HG03565 (cell line): ENCODE data around the gene FLNB.

Experiments
- ATAC-seq: cut with Tn5 transposase; IDR thresholded peaks from one replicate; pipeline ENCODE4 v1.9.1; 2021; ENCODE audit warnings: mild to moderate bottlenecking, moderate library complexity; ENCODE audit not compliant: unreplicated experiment

FLNB gene

DNA sequence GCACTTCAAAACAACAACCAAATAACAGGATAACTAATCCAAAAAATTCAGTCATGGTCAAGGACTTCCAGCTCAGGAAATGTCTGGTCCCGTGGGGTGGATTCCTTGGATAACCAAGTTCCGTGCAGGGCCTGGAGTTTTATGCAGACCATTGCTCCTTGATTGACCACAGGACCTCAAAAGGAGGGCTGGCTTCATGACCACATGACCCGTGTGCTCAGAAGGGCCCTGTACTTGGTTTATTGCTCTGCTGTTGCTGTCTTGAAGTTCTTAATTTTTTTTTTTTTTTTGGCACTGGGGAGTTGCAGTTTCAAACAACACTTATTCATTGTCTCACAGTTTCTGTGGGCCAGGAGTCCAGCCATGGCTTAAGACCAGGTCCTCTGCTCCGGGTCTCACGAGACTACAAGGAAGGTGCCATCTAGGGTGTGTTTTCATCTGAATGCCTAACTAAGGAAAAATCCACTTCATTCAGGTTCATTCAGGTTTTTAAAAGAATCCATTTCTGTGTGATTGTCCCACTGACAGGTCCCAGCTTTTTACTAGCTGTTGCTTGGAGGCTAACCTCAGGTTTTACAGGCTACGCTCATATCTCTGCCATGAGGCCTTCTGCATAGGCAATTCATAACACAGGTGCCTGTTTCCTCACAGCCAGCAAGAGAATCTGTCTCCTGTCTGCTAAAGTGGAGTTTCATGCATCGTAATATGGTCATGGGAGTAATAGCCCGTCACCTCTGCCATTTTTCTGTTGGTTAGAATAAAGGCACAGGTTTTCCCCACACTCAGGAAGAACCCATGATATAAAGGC lies 65.3 kb downstream of the FLNB start:
- no peak for ATAC-seq

DNA sequence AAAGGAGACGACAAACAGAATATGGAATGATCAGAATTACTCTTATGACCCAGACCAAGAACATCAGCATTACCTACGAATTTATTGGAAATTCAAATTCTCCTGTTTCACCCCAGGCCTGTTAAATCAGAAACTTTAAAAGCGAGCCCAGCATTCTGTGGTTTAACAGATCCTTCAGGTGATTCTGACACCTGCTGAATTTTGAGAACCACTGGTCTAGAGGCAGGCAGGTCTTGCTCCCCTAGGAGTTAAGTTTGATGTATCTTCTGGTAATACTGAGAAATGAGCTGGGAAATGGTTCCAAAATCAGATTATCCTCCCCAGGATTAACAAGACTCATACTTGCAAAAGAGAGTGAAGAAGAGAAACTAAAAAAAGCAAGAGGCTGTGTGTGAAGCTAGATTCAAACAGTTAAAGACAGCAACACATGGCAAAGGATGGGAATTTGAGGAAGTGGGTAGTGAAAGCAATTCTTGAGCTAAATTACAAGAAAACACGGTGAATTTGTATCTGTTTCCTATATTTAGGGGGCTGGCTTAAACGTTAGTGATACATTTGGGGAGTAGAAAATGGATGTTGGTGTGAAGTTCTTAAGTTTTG lies 66.0 kb downstream of the FLNB start:
- ATAC-seq = no peak

DNA sequence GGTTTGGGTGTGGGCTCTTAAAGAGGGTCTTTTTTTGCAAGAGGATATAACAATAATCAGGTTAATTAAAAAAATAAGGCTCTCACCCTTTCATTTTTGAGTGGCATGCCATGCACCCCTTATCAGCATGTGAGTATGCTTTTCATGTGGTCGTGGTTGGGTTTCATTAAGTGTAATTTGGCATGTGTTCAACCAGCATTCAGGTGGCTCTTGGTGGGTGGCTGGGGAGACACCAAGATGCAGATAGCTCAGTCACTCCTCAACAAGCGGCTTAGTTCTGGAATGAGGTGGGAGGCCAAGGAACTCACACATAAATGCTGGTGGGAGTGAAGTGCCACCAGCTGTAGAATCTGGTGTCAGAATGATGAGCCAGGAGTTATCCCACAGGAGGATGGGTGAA lies 66.8 kb downstream of the FLNB start:
- ATAC-seq = no peak

DNA sequence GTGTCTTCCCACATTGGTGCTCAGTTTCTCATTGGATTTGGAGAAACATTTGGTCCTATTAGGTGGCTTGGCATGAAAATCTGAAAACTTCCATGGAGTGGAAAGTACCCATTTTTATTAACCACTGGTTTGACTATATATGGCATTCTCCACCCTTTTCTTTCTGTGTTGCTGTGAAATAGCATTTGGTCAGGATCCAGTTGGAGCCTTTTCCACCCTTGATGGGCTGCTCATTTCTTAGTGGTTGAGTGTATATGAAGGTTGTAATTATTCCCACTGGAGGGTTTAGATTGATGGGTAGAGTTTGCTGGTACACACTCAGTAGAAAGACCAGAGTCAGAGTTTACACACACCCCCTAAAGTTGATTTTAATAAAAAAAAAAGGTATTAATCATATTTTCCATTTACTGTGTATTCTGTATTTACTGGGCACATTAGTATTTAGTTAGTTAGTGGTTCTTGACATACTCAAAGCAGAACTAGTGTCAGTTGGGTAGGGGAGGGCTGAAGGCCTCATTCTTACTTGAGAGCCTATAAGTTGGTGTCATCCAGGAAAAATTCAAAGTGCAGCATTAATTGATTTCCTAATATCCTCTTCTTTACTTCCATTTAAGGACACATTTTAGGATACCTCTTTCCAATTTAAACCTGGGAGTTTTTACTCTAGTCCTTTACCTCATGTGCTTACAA lies 69.5 kb downstream of the FLNB start:
- ATAC-seq = no peak

DNA sequence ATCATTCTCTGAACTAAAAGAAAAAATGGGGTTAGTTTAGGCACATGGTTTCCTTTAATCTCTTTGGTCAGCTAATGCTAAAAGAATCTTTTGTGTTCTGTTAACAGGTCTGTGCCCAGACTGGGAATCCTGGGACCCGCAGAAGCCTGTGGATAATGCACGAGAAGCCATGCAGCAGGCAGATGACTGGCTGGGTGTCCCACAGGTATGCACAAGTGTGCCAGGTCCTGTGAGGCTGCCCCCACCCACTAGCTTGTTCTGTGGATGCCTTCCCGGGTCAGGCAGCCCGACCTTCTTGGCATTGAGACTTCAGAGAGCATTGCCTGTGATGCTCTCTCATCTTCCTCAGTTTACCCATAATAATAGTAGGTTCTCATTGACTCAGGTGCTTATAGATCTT lies 70.4 kb downstream of the FLNB start:
- ATAC-seq = no peak

DNA sequence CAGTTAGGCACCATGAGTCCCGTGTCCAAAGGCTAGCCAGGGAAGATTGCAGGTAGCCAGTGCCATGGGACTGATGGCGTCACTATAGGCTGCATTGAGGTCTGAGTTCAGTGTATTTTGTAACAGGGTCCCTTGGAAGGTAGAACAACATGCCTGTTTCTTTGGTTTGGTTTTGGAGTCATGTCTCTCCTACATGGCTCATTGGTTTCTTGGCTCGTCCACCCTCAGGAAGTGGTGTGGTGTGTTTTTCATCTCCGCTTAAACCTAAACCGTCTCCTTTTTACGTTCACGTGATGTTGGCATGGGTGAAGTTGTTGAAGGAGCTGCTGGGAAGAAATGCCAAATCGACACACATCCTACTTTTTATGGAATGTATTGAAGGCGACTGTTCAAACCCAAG lies 71.6 kb downstream of the FLNB start:
- no peak for ATAC-seq

DNA sequence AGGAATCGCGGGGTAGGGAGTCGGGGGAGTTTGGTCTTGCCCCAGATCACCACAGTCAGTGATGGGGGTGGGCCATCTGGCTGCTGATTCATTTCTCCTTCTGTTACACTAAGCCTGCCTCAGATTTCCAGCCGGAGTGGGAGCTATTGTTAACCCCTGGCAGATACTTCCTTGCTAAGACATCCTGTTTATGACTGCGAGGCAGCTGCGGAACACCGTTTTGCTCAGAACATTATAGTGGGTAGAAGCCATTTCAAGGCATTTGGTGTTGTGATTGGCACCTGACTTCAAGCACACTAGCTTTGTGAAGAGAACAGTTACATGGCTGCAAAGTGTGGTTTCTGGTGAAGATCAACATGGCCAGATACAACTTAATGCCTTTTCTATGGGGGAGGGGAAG lies 73.8 kb downstream of the FLNB start:
- no peak for ATAC-seq

DNA sequence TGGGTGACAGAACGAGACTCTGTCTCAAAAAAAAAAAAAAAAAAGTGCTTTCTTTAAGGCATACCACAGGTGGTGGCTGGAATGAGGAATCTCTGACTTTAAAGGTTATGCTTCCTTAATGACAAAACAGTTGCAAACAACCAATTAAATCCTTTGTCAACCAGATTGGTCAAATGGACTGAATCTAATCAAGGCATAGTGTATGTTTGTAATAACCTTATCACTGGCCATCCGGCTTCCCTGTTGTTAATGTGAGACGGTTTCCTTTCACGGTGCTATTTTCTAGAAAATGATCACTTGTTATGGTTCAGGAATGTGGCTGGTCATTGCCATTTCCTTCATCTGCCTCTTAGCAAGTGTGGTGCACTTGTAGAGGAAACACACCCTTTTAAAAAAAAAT lies 75.9 kb downstream of the FLNB start:
- no peak for ATAC-seq

DNA sequence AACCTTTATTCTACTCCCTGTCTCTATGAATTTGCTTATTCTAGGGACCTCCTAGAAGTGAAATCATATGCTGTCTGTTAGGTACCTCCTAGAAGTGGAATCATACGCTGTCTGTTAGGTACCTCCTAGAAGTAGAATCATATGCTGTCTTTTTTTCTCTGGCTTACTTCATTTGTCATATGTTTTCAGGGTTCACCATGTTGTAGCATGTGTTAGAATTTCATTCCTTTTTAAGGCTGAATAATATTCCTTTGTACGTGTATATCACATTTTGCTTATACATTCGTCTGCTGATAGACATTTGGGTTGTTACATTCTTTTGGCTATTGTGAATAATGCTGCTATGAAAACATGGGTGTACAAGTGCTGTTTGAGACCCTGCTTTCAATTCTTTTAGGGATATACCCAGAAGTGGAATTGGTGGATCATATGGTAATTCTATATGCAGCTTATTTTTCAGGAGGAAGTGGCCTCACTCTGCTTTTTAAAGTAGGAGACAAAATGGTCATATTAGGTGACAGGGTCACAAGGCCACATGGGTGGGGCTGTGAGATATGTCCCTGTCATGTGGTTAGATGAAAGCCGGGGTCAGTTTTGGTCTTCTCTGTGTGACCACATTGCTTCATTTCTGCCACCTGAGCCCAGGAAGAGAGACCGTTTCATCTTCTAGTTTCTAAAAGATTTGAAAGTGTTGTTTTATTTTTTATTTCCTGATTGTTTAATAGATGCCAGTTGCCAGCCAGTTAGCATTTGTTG lies 76.7 kb downstream of the FLNB start:
- ATAC-seq = peak; percentile 61

DNA sequence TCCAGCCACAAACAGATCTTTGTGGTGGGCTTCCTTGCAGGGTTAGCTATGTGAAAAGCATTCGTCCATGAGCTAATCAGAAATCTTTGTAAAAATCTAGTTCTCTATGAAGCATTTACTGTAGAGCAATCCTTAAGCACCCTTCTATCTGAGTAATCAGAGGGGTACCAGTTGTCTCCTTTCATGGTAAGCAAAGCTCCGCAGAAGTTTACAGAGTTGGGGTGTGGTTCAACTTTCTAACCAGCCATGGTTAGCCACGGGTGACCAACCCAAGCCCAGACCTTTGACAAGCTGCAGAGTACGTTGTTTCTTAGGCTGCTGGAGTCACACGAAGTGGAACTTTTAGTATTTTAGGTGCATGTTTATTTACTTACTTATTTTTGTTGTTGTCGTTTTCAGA lies 77.4 kb downstream of the FLNB start:
- ATAC-seq = peak; percentile 24

DNA sequence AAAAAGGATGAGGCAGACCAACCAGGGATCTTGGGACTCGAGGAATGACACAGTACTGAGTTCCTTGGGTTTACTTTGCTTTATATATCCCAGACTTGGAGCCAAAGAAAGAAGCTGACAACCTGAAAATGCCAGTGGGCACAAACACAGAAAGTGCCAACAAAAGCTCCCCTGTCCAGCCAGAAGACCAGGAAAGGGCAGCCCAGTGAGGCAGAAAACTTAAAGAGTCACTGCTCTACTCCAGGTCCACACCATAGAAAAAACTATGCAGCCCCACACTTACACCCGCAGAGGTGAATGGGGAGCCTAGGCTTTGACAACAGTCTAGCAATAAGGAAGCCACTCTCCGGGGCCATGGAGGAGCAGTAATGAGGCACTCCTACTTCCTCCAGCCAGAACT lies 80.3 kb downstream of the FLNB start:
- no peak for ATAC-seq

DNA sequence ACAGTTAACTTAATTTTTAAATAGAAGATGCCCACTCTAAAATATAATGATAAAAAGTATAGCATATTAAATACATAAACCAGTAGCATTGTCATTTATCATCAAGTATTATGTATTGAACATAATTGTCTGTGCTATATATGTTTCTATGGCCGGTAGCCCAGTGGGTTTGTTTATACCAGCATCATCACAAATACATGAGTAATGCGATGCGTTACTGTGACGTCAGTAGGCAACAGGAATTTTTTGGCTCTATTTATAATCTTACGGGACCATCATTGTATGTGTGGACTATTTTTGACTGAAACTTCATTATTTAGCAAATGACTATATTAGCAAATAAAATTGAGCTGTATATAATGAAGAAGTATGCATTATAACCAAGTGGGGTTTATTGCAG lies 82.1 kb downstream of the FLNB start:
- no peak for ATAC-seq

DNA sequence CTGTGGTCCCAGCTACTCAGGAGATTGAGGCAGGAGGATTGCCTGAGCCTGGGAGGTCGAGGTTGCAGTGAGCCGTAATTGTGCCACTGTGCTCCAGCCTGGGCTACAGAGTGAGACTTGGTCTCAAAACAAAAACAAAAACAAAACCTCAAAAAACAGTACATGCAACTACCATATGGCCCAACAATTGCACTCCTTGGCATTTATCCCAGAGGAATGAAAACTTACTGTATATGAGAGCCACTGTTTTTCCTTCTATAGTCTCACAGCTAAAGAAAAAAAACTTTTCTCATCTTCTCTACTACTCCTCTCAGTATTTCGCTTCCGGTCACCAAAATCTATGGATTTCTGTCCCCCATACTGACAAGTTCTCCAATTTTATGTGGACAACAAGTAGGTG lies 84.3 kb downstream of the FLNB start:
- no peak for ATAC-seq

DNA sequence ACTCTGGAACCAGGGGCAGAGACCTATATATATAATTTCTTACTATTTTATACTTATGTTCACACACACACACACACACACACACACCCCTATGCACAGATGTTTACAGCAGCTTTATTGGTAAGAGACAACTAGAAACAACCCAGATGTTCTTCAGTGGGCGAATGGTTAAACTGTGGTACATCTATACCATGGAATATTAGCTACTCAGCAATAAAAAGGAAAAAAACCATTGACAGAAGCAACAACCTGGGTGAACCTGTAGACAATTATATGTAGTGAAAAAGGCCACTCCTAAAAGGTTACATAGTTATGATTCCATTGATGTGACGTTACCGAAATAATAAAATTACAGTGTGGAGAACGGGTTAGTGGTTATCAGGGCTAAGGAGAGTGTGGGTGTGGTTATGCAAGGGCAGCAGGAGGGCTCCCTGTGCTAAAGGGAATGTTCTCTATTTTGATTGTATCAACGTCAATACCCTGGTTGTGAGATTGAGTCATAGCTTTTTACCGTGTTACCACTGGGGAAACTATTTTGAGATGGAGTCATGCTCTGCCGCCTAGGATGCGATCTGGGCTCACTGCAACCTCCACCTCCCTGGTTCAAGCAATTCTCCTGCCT lies 85.5 kb downstream of the FLNB start:
- ATAC-seq = no peak

DNA sequence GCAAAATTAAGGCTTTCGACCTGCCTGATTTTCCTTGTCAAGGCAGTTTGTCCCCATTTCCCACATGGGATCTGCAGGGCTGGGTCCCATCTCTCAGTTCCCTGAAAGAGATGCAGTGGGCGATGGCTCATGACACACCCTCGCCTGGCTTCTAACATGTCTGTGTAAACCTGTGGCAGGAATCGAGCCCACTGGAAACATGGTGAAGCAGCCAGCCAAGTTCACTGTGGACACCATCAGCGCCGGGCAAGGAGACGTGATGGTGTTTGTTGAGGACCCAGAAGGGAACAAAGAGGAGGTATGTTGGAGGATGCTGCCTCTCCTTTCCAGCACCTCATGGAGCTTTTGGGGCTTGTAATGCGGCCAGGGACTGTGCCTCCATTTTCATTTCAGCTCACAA lies 86.4 kb downstream of the FLNB start:
- ATAC-seq = no peak

DNA sequence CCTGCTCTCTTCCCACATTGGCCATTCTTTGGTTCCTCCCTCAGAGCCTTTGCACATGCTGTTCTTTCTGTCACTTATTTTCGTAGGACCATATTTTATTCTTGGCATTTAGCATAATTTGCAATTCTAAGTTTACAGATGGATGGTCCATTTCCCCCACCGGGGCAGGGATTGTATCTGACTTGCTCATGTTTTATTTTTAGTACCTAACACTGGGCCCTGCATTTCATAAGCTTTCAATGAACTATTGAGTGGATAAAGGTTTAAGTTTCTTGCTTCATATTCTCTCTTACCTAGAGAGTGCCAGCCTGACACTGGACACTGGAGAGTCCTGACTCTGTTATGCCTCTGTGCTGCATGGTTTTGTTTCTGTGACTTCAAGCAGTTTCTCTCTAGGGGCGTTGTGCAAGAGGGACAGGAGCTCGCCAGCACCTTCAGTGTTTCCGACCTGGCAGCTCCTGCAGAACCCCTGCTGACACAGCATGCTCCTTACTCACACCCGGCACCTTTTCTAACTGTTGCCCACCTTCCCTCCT lies 87.4 kb downstream of the FLNB start:
- no peak for ATAC-seq

DNA sequence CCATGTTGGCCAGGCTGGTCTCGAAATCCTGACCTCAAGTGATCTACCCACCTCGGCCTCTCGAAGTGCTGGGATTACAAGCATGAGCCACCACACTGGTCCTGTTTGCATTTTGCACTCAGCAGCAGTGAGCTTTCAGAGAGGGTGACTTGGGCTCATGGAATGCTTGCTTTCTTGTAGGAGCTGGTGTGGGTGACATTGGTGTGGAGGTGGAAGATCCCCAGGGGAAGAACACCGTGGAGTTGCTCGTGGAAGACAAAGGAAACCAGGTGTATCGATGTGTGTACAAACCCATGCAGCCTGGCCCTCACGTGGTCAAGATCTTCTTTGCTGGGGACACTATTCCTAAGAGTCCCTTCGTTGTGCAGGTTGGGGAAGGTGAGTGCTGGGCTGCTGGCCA lies 90.3 kb downstream of the FLNB start:
- ATAC-seq = no peak

DNA sequence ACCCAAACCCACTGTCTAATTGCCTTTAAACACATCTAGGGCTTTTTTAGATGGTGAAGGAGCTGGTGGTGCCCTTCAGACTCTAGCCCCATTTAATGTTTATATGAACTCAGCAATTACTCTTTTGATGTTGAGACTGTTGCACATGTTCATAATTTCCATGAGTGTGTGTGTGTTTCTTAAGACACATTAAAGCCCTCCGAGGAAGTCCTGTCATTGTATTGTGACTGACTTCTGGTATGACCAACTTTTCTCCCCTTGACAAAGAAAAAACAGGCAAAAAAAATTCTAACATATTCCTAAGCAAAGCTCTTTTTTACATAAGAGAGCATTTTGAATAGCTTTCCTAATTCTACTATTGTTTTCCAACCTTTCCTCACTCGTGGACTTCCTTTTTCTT lies 91.6 kb downstream of the FLNB start:
- no peak for ATAC-seq

DNA sequence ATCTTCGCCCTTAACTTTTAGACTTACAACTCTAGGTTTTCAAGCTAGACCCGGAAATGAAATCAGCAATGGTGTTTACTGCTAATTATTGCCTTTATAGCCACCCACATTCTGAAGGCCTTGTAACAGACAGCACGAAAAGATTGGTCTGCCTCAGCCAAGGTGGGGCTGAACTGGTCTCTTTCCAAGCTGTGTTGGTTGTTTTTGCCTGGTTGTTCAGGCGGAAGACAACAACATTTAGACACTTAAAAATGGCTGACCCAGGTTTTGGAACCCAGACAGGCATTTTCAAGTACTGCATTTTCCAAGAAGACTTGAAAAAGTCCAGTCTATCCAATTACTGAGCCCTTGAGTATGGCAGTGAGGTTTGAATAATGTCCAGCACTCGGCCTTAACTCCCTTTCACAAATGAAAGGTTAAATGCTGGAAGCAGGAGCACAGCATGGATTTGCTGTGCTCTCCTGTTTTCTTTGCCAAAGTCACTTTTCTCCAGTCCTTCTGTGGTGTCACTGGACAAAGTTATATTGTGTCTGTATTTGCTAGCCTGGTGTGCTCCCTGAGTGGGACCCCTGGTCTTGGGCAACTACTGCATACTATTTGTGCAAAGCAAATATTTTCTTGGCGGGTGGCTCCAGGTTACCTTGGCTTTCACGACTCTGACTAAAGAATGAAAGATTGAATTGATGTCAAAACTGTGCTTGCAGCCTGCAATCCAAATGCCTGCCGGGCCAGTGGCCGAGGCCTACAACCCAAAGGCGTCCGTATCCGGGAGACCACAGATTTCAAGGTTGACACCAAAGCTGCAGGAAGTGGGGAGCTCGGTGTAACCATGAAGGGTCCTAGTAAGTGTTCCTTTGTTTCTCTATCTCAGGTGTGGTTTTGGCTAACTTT lies 93.5 kb downstream of the FLNB start:
- no peak for ATAC-seq

DNA sequence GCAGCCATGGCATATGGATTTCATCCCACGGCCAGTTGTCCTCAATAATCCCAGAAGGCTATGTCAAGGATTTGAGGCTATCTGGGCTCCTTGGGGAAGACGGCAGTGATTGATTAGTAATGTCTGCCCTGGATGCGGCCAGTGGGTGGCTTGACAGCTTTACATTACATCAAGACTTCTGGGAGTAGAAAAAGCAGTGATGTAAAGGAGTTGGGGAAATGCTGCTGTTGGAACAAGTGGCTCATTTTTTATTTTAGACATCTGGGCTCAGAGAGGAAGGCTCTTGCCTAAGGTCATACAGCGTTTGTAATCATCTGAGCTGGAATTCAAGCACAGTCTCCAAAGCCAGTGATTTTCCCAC lies 94.1 kb downstream of the FLNB start:
- ATAC-seq = no peak
